ENCODE data around the gene KIDINS220. TPM values are rescaled to one million over a fixed set of nuclear protein-coding genes. Genes with fewer than 3 reads are reported as not detected.

Gene KIDINS220
- polyA plus RNA-seq, 3 donors, result 83.9 to 103 (median 88.5) TPM

- no peak for DNase-seq (ENCODE audit: extremely low read depth in 1 of 11, low read depth in 9 of 11, low spot score in 4 of 11)
Observed at GRCh38 chr2:8821276-8822217, 15.9 kb downstream of the KIDINS220 start.

- no peak for DNase-seq (ENCODE audit: extremely low read depth in 1 of 11, low read depth in 9 of 11, low spot score in 4 of 11)
Observed at GRCh38 chr2:8819948-8820347, 17.5 kb downstream of the KIDINS220 start.

GRCh38 chr2:8819194-8819593 lies 18.2 kb downstream of the KIDINS220 start:
- DNase-seq (ENCODE audit: extremely low read depth in 1 of 11, low read depth in 9 of 11, low spot score in 4 of 11), result no peak

GRCh38 chr2:8817221-8817620 lies 20.2 kb downstream of the KIDINS220 start:
- no peak for DNase-seq (ENCODE audit: extremely low read depth in 1 of 11, low read depth in 9 of 11, low spot score in 4 of 11)

GRCh38 chr2:8806885-8807704 lies 30.3 kb downstream of the KIDINS220 start:
- no peak for DNase-seq (ENCODE audit: extremely low read depth in 1 of 11, low read depth in 9 of 11, low spot score in 4 of 11)

GRCh38 chr2:8805278-8806210 lies 31.9 kb downstream of the KIDINS220 start:
- peak in 6 of 11 donors; percentile 7 to 27 (median 13) for DNase-seq (ENCODE audit: extremely low read depth in 1 of 11, low read depth in 9 of 11, low spot score in 4 of 11)

- no peak for DNase-seq (ENCODE audit: extremely low read depth in 1 of 11, low read depth in 9 of 11, low spot score in 4 of 11)
Observed at GRCh38 chr2:8803658-8804379, 33.6 kb downstream of the KIDINS220 start.

GRCh38 chr2:8802741-8803140 lies 34.7 kb downstream of the KIDINS220 start:
- DNase-seq (ENCODE audit: extremely low read depth in 1 of 11, low read depth in 9 of 11, low spot score in 4 of 11), result no peak

- no peak for DNase-seq (ENCODE audit: extremely low read depth in 1 of 11, low read depth in 9 of 11, low spot score in 4 of 11)
Observed at GRCh38 chr2:8800821-8801220, 36.6 kb downstream of the KIDINS220 start.

GRCh38 chr2:8800218-8800617 lies 37.2 kb downstream of the KIDINS220 start:
- DNase-seq (ENCODE audit: extremely low read depth in 1 of 11, low read depth in 9 of 11, low spot score in 4 of 11), result no peak

GRCh38 chr2:8799004-8799403 lies 38.4 kb downstream of the KIDINS220 start:
- DNase-seq (ENCODE audit: extremely low read depth in 1 of 11, low read depth in 9 of 11, low spot score in 4 of 11), result no peak

GRCh38 chr2:8798393-8798792 lies 39.0 kb downstream of the KIDINS220 start:
- no peak for DNase-seq (ENCODE audit: extremely low read depth in 1 of 11, low read depth in 9 of 11, low spot score in 4 of 11)

GRCh38 chr2:8797682-8798081 lies 39.7 kb downstream of the KIDINS220 start:
- DNase-seq (ENCODE audit: extremely low read depth in 1 of 11, low read depth in 9 of 11, low spot score in 4 of 11), result no peak

- DNase-seq (ENCODE audit: extremely low read depth in 1 of 11, low read depth in 9 of 11, low spot score in 4 of 11), result no peak
Observed at GRCh38 chr2:8796878-8797550, 40.4 kb downstream of the KIDINS220 start.

- DNase-seq (ENCODE audit: extremely low read depth in 1 of 11, low read depth in 9 of 11, low spot score in 4 of 11), result no peak
Observed at GRCh38 chr2:8796315-8796848, 41.0 kb downstream of the KIDINS220 start.

- no peak for DNase-seq (ENCODE audit: extremely low read depth in 1 of 11, low read depth in 9 of 11, low spot score in 4 of 11)
Observed at GRCh38 chr2:8794923-8795825, 42.2 kb downstream of the KIDINS220 start.
